Kidney (tissue), 14 donors: ENCODE measurements around the gene ALKBH5. TPM values are rescaled to one million over a fixed set of nuclear protein-coding genes. Genes with fewer than 3 reads are reported as not detected.

Source experiments
- DNase-seq, 5 donors: peaks; one replicate each; pipeline ENCODE4 v3.0.0-alpha.2; 2013 to 2020
- FAIRE-seq: peaks from 2 replicates; lab custom pipeline; 2012; peaks lifted over from hg19 to GRCh38; lab: Jason Lieb, UNC
- H3K27ac ChIP-seq, 2 donors: one replicate each; pipeline ENCODE4 v1.7.0; 2013; ENCODE audit warnings: low read depth in 2 of 2, low read length in 2 of 2, inconsistent platforms in 1 of 2
- H3K27me3 ChIP-seq: one replicate; pipeline ENCODE4 v1.7.1; 2013; ENCODE audit warnings: low read length, inconsistent platforms; ENCODE audit not compliant: control insufficient read depth, insufficient read depth
- H3K36me3 ChIP-seq, 3 donors: one replicate each; pipeline versions ENCODE4 v1.7.0 to v1.7.1; 2013; ENCODE audit warnings: low read length in 3 of 3, control low read depth in 1 of 3, inconsistent platforms in 1 of 3; ENCODE audit not compliant: insufficient read depth in 3 of 3, control insufficient read depth in 2 of 3
- H3K4me1 ChIP-seq, 3 donors: one replicate each; pipeline versions ENCODE4 v1.7.0 to v1.7.1; 2013; ENCODE audit warnings: low read length in 3 of 3, inconsistent platforms in 1 of 3, low read depth in 1 of 3; ENCODE audit not compliant: control insufficient read depth in 2 of 3, insufficient read depth in 2 of 3
- H3K4me3 ChIP-seq, 3 donors: one replicate each; pipeline versions ENCODE4 v1.7.0 to v1.8.1; 2013; ENCODE audit warnings: low read length in 3 of 3, control low read depth in 1 of 3, inconsistent platforms in 1 of 3
- H3K9ac ChIP-seq, 3 donors: one replicate each; pipeline versions ENCODE4 v1.7.0 to v1.7.1; 2013; ENCODE audit warnings: low read length in 3 of 3, control low read depth in 1 of 3, inconsistent platforms in 1 of 3
- H3K9me3 ChIP-seq, 3 donors: one replicate each; pipeline versions ENCODE4 v1.7.0 to v1.7.1; 2013; ENCODE audit warnings: low read length in 3 of 3, control low read depth in 1 of 3, inconsistent platforms in 1 of 3; ENCODE audit not compliant: control insufficient read depth in 2 of 3, insufficient read depth in 1 of 3
- CTCF ChIP-seq: IDR thresholded peaks from 3 replicates; pipeline ENCODE4 v1.5.1; 2012; ENCODE audit warnings: mild to moderate bottlenecking, moderate library complexity, borderline replicate concordance; ENCODE audit not compliant: insufficient read depth; ENCODE audit errors: extremely low read depth
- intact Hi-C: fragments of 100-400 bp; cut with DNase I; formaldehyde crosslinking; loops from one replicate; pipeline ENCODE4 v1.11.1; 2022
- polyA plus RNA-seq: library from polyadenylated mRNA; stranded (reverse); fragments of 350-450 nt; fragmentation: Illumina TruSeq; extraction: RNeasy Lipid Tissue Mini Kit (QIAGEN cat#74804); gene quantifications from one replicate; pipeline ENCODE4 v1.2.3, GENCODE V29; 2014; ENCODE audit warnings: low read depth, low replicate concordance; ENCODE audit not compliant: insufficient read depth
- total RNA-seq: library from RNA; stranded (reverse); fragmentation: NEBNext Ultra II Directional; extraction: Animal tissue kit (Norgen Biotek cat#: 25700); gene quantifications from one replicate; pipeline ENCODE4 v1.2.1, GENCODE V29; 2021
- donor health status: control.
- donor health status: control.
- donor health status: control.
- donor health status: control.
- donor health status: control.
- donor health status: DM: yes; HTN: yes; CAD: no.
- donor health status: Normal renal cell carcinoma (clear cell type).

Gene ALKBH5
- total and polyA plus RNA-seq, 2 donors from 2014 or later = 67.1 to 94.4 TPM

GRCh38 chr17:18224053-18224386 is 40.4 kb downstream of the ALKBH5 start:
- Histone ChIP-seq H3K9ac (no peak overlapping the region), H3K36me3 (no peaks in the 10 kb centered on the region), H3K4me3 (no peak overlapping the region), H3K4me1 (peaks cover 0 to 6% (median 6%) of the 10 kb centered on the region in 3 donors), H3K27ac (no peak overlapping the region), H3K9me3 (no peaks in the 10 kb centered on the region), H3K27me3 (no peaks in the 10 kb centered on the region)
- FAIRE-seq (no peak), DNase-seq (no peak)
- no peak for TF ChIP-seq CTCF
- intact Hi-C loops = no loop called here

- peaks cover 0 to 6% (median 6%) of the 10 kb centered on the region in 3 donors for H3K4me1 ChIP-seq
- H3K9ac ChIP-seq = peak overlapping the region; percentile 29 to 81 (median 51)
- no peak overlapping the region for H3K27ac ChIP-seq
- no peak for TF ChIP-seq CTCF
- FAIRE-seq = no peak
- peak in 3 of 5 donors; percentile 48 to 82 (median 77) for DNase-seq
- H3K27me3 ChIP-seq = no peaks in the 10 kb centered on the region
- H3K4me3 ChIP-seq = peak overlapping the region; percentile 56 to 70 (median 60)
- intact Hi-C loops = no loop called here
- no peaks in the 10 kb centered on the region for H3K9me3 ChIP-seq
- H3K36me3 ChIP-seq = no peaks in the 10 kb centered on the region
Measured at GRCh38 chr17:18224387-18225120, 40.9 kb downstream of the ALKBH5 start.

- Histone ChIP-seq H3K4me1 (peaks cover 0 to 6% (median 6%) of the 10 kb centered on the region in 3 donors), H3K36me3 (no peaks in the 10 kb centered on the region), H3K27ac (no peak within 1 kb of the TSS), H3K9me3 (no peaks in the 10 kb centered on the region), H3K9ac (peak within 1 kb of the TSS; percentile 68 to 83 (median 81)), H3K27me3 (no peaks in the 10 kb centered on the region), H3K4me3 (peak within 1 kb of the TSS; percentile 76 to 88 (median 77))
- DNase-seq = peak; percentile 96 to 99 (median 97)
- intact Hi-C loops = no loop called here
- no peak for TF ChIP-seq CTCF
- no peak for FAIRE-seq
Measured at GRCh38 chr17:18225121-18225641, 41.6 kb downstream of the ALKBH5 start, which contains the start of gene LLGL1. LLGL1 (plus strand) TSS chr17:18225635; CDS start chr17:18225683, 48 bp downstream.
